Body of pancreas (tissue), 4 donors: Measurements from ENCODE around the gene CBFB. TPM values are rescaled to one million over a fixed set of nuclear protein-coding genes. Genes with fewer than 3 reads are reported as not detected.

Experiments
- ATAC-seq: fragments of 150-250 bp; one replicate; pipeline ENCODE4 v1.9.1; 2016
- DNase-seq, 4 donors: peaks; one replicate each; pipeline ENCODE4 v3.0.0-alpha.2; 2019
- H3K27ac ChIP-seq, 4 donors: fragments of 200-600 bp; sonication (generic); 1 replicate in 3 of 4; 2 replicates in 1 of 4; pipeline versions ENCODE4 v1.5.1 to v1.6.1; 2016 to 2019; ENCODE audit warnings: mild to moderate bottlenecking in 1 of 4, mixed read lengths in 1 of 4, moderate library complexity in 1 of 4
- H3K27me3 ChIP-seq, 2 donors: fragments of 200-600 bp; sonication (generic); one replicate each; pipeline ENCODE4 v1.6.0; 2016; ENCODE audit warnings: mild to moderate bottlenecking in 1 of 2
- H3K36me3 ChIP-seq, 2 donors: fragments of 200-600 bp; sonication (generic); replicated peaks in 1 of 2; 2 replicates each; pipeline ENCODE4 v1.5.1; 2016; ENCODE audit warnings: low read depth in 2 of 2; ENCODE audit not compliant: insufficient read depth in 1 of 2
- H3K4me1 ChIP-seq: fragments of 200-600 bp; sonication (generic); one replicate; pipeline ENCODE4 v1.6.0; 2016
- H3K4me3 ChIP-seq, 2 donors: fragments of 200-600 bp; sonication (generic); 1 replicate in 1 of 2; 2 replicates in 1 of 2; pipeline ENCODE4 v1.5.1; 2016 to 2019
- H3K9me3 ChIP-seq, 3 donors: fragments of 200-600 bp; sonication (generic); 1 replicate in 2 of 3; 2 replicates in 1 of 3; pipeline ENCODE4 v1.5.1; 2016
- CTCF ChIP-seq, 7 experiments: fragments of 450-650 bp in 4 of 7; fragments of 200-600 bp in 3 of 7; sonication (generic) in 3 of 7; IDR thresholded peaks; one replicate each; pipeline ENCODE4 v1.5.1; 2016 to 2019; ENCODE audit warnings: antibody characterized with exemption in 7 of 7
- POLR2A ChIP-seq, 3 donors: fragments of 450-650 bp; IDR thresholded peaks; one replicate each; pipeline ENCODE4 v1.6.1; 2016; ENCODE audit warnings: antibody characterized with exemption in 3 of 3, mild to moderate bottlenecking in 2 of 3
- WGBS, 2 donors: methylation state at CpG; one replicate each; pipeline ENCODE4 v1.1.5; 2017; 5-methylcytosine and 5-hydroxymethylcytosine counted together
- intact Hi-C: fragments of 100-400 bp; cut with DNase I; formaldehyde crosslinking; loops from one replicate; pipeline ENCODE4 v1.15.1; 2023
- total RNA-seq, 2 donors: library from RNA; depleted of rRNA; stranded (reverse); fragments of >200 nt; gene quantifications; one replicate each; pipeline ENCODE4 v1.1.0, GENCODE V29; 2016

CBFB gene
- total RNA-seq, 2 donors from 2014 or later: 28.0 to 41.9 TPM

GRCh38 chr16:67011274-67011673 is 17.7 kb upstream of the CBFB start:
- peaks cover 18% of the 10 kb centered on the region for H3K4me1 ChIP-seq
- no peak for DNase-seq
- WGBS, 2 donors: 78% methylated on average over 1 to 2 of the region's 2 CpGs
- no peak overlapping the region for H3K4me3 ChIP-seq
- no peak for ATAC-seq
- no peaks in the 10 kb centered on the region for H3K9me3 ChIP-seq
- TF ChIP-seq CTCF (IDR thresholded peaks at IDR 0.05) (no peak), POLR2A (IDR thresholded peaks at IDR 0.05) (no peak)
- intact Hi-C loops: no loop called here
- no peak overlapping the region for H3K27ac ChIP-seq
- no peaks in the 10 kb centered on the region for H3K36me3 ChIP-seq
- H3K27me3 ChIP-seq: peaks cover 0 to 12% of the 10 kb centered on the region in 2 donors

GRCh38 chr16:67013233-67013822 is 15.6 kb upstream of the CBFB start:
- ATAC-seq: no peak
- Histone ChIP-seq H3K27ac (peak overlapping the region in 2 of 4 donors; percentile 38 to 46), H3K9me3 (no peaks in the 10 kb centered on the region), H3K36me3 (no peaks in the 10 kb centered on the region), H3K27me3 (peaks cover 0 to 12% of the 10 kb centered on the region in 2 donors), H3K4me3 (no peak overlapping the region), H3K4me1 (peaks cover 18% of the 10 kb centered on the region)
- no peak for TF ChIP-seq POLR2A (IDR thresholded peaks at IDR 0.05)
- TF ChIP-seq CTCF (IDR thresholded peaks at IDR 0.05): no peak
- no peak for DNase-seq
- intact Hi-C loops: no loop called here
- WGBS, 2 donors: 12 to 19% methylated on average over 15 to 21 of the region's 21 CpGs

GRCh38 chr16:67013823-67014633 is 14.9 kb upstream of the CBFB start:
- Histone ChIP-seq H3K4me3 (no peak overlapping the region), H3K4me1 (peaks cover 18% of the 10 kb centered on the region), H3K36me3 (no peaks in the 10 kb centered on the region), H3K27ac (peak overlapping the region in 3 of 4 donors; percentile 15 to 46 (median 38)), H3K27me3 (peaks cover 0 to 12% of the 10 kb centered on the region in 2 donors), H3K9me3 (no peaks in the 10 kb centered on the region)
- WGBS, 2 donors: 2 to 6% methylated on average over 19 to 64 of the region's 70 CpGs
- DNase-seq: peak; percentile 63 to 84 (median 76)
- peak; percentile 70 for ATAC-seq
- TF ChIP-seq POLR2A (IDR thresholded peaks at IDR 0.05) (peak in 1 of 3 donors; percentile 24), CTCF (IDR thresholded peaks at IDR 0.05) (peak in 5 of 7 experiments; percentile 10 to 42 (median 20))
- intact Hi-C loops: no loop called here

GRCh38 chr16:67014634-67015312 is 14.2 kb upstream of the CBFB start:
- H3K27me3 ChIP-seq: peaks cover 0 to 12% of the 10 kb centered on the region in 2 donors
- H3K27ac ChIP-seq: peak overlapping the region in 2 of 4 donors; percentile 15 to 46
- 46 to 59% methylated on average over 6 of the region's 6 CpGs for WGBS, 2 donors
- H3K9me3 ChIP-seq: no peaks in the 10 kb centered on the region
- H3K4me3 ChIP-seq: no peak overlapping the region
- no peak for DNase-seq
- no peak for ATAC-seq
- intact Hi-C loops: loop anchor here (5.0 kb wide), 1 partner anchor 138 kb away; the partner anchor contains the start of gene B3GNT9
- peaks cover 18% of the 10 kb centered on the region for H3K4me1 ChIP-seq
- H3K36me3 ChIP-seq: no peaks in the 10 kb centered on the region
- TF ChIP-seq CTCF (IDR thresholded peaks at IDR 0.05): no peak
- TF ChIP-seq POLR2A (IDR thresholded peaks at IDR 0.05): no peak
